Neural cell (in vitro differentiated cells): ENCODE results near the gene PTK7.

ENCODE experiments used
- EP300 ChIP-seq: fragments of 450-650 bp; conservative IDR thresholded peaks from 2 replicates; pipeline ENCODE4 v1.6.1; 2014; ENCODE audit warnings: antibody characterized with exemption, mild to moderate bottlenecking, moderate library complexity; ENCODE audit not compliant: poor library complexity, severe bottlenecking
- EZH2 ChIP-seq: fragments of 200-600, 300-800 bp; shearing (Covaris generic), sonication (generic); IDR thresholded peaks from 2 replicates; pipeline ENCODE4 v1.6.1; 2014; ENCODE audit warnings: antibody characterized with exemption, low read length, borderline replicate concordance, mild to moderate bottlenecking; ENCODE audit not compliant: insufficient read depth, poor library complexity, severe bottlenecking
- MXI1 ChIP-seq: fragments of 450-650 bp; conservative IDR thresholded peaks from 2 replicates; pipeline ENCODE4 v1.6.1; 2014; ENCODE audit warnings: antibody characterized with exemption, mild to moderate bottlenecking; ENCODE audit not compliant: poor library complexity, severe bottlenecking
- POLR2AphosphoS5 ChIP-seq: IDR thresholded peaks from 2 replicates; pipeline ENCODE4 v1.6.1; 2012
- RAD21 ChIP-seq: fragments of 450-650 bp; conservative IDR thresholded peaks from 2 replicates; pipeline ENCODE4 v1.6.1; 2014; ENCODE audit warnings: antibody characterized with exemption, mild to moderate bottlenecking, moderate library complexity
- TAF1 ChIP-seq: IDR thresholded peaks from 2 replicates; pipeline ENCODE4 v1.6.1; 2012; ENCODE audit warnings: low read depth
- TF ChIP-seq, protein P1 (sequence below): fragments of 450-650 bp; IDR thresholded peaks from 2 replicates; pipeline ENCODE4 v1.5.1; 2014; ENCODE audit warnings: antibody characterized with exemption, mild to moderate bottlenecking, moderate library complexity; ENCODE audit not compliant: poor library complexity, severe bottlenecking
- TF ChIP-seq, protein P2 (sequence below): IDR thresholded peaks from 2 replicates; pipeline ENCODE4 v1.6.1; 2012; ENCODE audit warnings: borderline replicate concordance

DNA sequence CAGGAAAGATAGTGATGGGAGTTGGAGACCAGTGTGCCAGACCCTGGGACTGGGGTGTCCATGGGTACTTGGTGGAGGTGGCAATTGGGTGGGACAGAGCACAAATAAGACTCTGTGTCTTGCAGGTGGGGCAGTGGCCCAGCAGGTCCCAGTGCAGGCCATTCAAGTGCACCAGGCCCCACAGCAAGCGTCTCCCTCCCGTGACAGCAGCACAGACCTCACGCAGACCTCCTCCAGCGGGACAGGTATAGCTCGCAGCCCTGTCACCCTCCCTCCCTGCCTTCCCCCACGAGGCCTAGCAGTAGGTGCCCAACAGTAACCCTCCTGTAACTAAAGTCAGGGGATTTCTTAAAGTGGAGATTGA is 100.3 kb downstream of the PTK7 start:
- TF ChIP-seq RAD21 = no peak
- TF ChIP-seq, protein P1, sequence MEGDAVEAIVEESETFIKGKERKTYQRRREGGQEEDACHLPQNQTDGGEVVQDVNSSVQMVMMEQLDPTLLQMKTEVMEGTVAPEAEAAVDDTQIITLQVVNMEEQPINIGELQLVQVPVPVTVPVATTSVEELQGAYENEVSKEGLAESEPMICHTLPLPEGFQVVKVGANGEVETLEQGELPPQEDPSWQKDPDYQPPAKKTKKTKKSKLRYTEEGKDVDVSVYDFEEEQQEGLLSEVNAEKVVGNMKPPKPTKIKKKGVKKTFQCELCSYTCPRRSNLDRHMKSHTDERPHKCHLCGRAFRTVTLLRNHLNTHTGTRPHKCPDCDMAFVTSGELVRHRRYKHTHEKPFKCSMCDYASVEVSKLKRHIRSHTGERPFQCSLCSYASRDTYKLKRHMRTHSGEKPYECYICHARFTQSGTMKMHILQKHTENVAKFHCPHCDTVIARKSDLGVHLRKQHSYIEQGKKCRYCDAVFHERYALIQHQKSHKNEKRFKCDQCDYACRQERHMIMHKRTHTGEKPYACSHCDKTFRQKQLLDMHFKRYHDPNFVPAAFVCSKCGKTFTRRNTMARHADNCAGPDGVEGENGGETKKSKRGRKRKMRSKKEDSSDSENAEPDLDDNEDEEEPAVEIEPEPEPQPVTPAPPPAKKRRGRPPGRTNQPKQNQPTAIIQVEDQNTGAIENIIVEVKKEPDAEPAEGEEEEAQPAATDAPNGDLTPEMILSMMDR = no peak
- no peak for TF ChIP-seq EZH2
- TF ChIP-seq TAF1 = no peak
- TF ChIP-seq, protein P2, sequence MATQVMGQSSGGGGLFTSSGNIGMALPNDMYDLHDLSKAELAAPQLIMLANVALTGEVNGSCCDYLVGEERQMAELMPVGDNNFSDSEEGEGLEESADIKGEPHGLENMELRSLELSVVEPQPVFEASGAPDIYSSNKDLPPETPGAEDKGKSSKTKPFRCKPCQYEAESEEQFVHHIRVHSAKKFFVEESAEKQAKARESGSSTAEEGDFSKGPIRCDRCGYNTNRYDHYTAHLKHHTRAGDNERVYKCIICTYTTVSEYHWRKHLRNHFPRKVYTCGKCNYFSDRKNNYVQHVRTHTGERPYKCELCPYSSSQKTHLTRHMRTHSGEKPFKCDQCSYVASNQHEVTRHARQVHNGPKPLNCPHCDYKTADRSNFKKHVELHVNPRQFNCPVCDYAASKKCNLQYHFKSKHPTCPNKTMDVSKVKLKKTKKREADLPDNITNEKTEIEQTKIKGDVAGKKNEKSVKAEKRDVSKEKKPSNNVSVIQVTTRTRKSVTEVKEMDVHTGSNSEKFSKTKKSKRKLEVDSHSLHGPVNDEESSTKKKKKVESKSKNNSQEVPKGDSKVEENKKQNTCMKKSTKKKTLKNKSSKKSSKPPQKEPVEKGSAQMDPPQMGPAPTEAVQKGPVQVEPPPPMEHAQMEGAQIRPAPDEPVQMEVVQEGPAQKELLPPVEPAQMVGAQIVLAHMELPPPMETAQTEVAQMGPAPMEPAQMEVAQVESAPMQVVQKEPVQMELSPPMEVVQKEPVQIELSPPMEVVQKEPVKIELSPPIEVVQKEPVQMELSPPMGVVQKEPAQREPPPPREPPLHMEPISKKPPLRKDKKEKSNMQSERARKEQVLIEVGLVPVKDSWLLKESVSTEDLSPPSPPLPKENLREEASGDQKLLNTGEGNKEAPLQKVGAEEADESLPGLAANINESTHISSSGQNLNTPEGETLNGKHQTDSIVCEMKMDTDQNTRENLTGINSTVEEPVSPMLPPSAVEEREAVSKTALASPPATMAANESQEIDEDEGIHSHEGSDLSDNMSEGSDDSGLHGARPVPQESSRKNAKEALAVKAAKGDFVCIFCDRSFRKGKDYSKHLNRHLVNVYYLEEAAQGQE = no peak
- no peak for TF ChIP-seq MXI1
- no peak for TF ChIP-seq POLR2AphosphoS5
- no peak for TF ChIP-seq EP300
